HEK293 (cell line): Measurements from ENCODE around the gene MAGOH.
"Not testable (repeated sequence)": the region's sequence is repeated elsewhere in the genome, so short reads cannot be mapped to it uniquely, and the experiment has no call there.

ENCODE experiments used
- CTCF ChIA-PET: fragments of 350-600 bp; formaldehyde crosslinking; extraction: SDS; loops from one replicate; lab custom pipeline; 2021; ENCODE audit warnings: antibody characterized with exemption; lab: Yijun Ruan, JAX
- POLR2A ChIA-PET: fragments of 300-600 bp; formaldehyde crosslinking; extraction: SDS; loops from one replicate; lab custom pipeline; 2020; ENCODE audit warnings: antibody characterized with exemption, inconsistent platforms; lab: Yijun Ruan, JAX
- H3K27ac ChIP-seq: fragments of 200-500 bp; sonication (Bioruptor generic); 2 replicates; pipeline ENCODE4 v1.5.1; 2014; ENCODE audit warnings: low read depth, low read length, control low read depth, inconsistent platforms; ENCODE audit errors: extremely low read depth
- H3K36me3 ChIP-seq, 2 experiments: fragments of 200-500 bp in 1 of 2; sonication (Bioruptor generic) in 1 of 2; 1 replicate in 1 of 2; 2 replicates in 1 of 2; pipeline ENCODE4 v1.5.1; 2014 to 2017; ENCODE audit warnings: inconsistent platforms in 2 of 2, low read length in 2 of 2; ENCODE audit not compliant: control insufficient read depth in 2 of 2, insufficient read depth in 1 of 2
- H3K4me1 ChIP-seq: fragments of 200-500 bp; sonication (Bioruptor generic); 2 replicates; pipeline ENCODE4 v1.5.1; 2014; ENCODE audit warnings: mild to moderate bottlenecking, low read length, inconsistent platforms; ENCODE audit not compliant: control insufficient read depth, insufficient read depth
- H3K4me3 ChIP-seq: 2 replicates; pipeline ENCODE4 v1.5.1; 2011; ENCODE audit warnings: low read depth, mild to moderate bottlenecking, control low read depth, low read length, moderate library complexity
- H3K9me3 ChIP-seq: fragments of 200-500 bp; sonication (Bioruptor generic); 2 replicates; pipeline ENCODE4 v1.5.1; 2014; ENCODE audit warnings: low read depth, low read length, inconsistent platforms; ENCODE audit not compliant: control insufficient read depth, insufficient read depth
- BCL6B ChIP-seq: fragments of 450-650 bp; formaldehyde crosslinking; IDR thresholded peaks from 2 replicates; pipeline ENCODE4 v1.5.1; 2017; ENCODE audit warnings: missing biosample characterization, missing genetic modification characterization
- INSM2 ChIP-seq: fragments of 450-650 bp; formaldehyde crosslinking; IDR thresholded peaks from 2 replicates; pipeline ENCODE4 v1.5.1; 2016; ENCODE audit warnings: missing biosample characterization, missing genetic modification characterization
- KLF16 ChIP-seq: fragments of 450-650 bp; formaldehyde crosslinking; IDR thresholded peaks from 2 replicates; pipeline ENCODE4 v1.5.1; 2017; ENCODE audit warnings: missing biosample characterization, missing genetic modification characterization
- SETDB1 ChIP-seq: IDR thresholded peaks from one replicate; pipeline ENCODE4 v1.6.1; 2017; ENCODE audit warnings: mild to moderate bottlenecking, low read length, moderate library complexity, mixed read lengths; ENCODE audit not compliant: insufficient read length
- ZNF114 ChIP-seq: fragments of 450-650 bp; formaldehyde crosslinking; IDR thresholded peaks from 2 replicates; pipeline ENCODE4 v1.5.0; 2017; ENCODE audit warnings: missing biosample characterization, missing genetic modification characterization
- ZNF169 ChIP-seq: fragments of 450-650 bp; formaldehyde crosslinking; IDR thresholded peaks from 2 replicates; pipeline ENCODE4 v1.5.1; 2016; ENCODE audit warnings: missing biosample characterization, missing genetic modification characterization
- ZNF2 ChIP-seq: fragments of 450-650 bp; formaldehyde crosslinking; IDR thresholded peaks from 2 replicates; pipeline ENCODE4 v1.5.1; 2016; ENCODE audit warnings: missing biosample characterization, missing genetic modification characterization
- ZNF26 ChIP-seq: fragments of 450-650 bp; formaldehyde crosslinking; IDR thresholded peaks from 2 replicates; pipeline ENCODE4 v1.5.1; 2016; ENCODE audit warnings: missing biosample characterization, missing genetic modification characterization
- ZNF280D ChIP-seq: fragments of 450-650 bp; formaldehyde crosslinking; IDR thresholded peaks from 2 replicates; pipeline ENCODE4 v1.5.1; 2016; ENCODE audit warnings: missing biosample characterization, missing genetic modification characterization
- ZNF311 ChIP-seq: fragments of 450-650 bp; formaldehyde crosslinking; IDR thresholded peaks from 2 replicates; pipeline ENCODE4 v1.5.1; 2017; ENCODE audit warnings: missing biosample characterization, missing genetic modification characterization, borderline replicate concordance
- ZNF529 ChIP-seq: fragments of 450-650 bp; formaldehyde crosslinking; IDR thresholded peaks from 2 replicates; pipeline ENCODE4 v1.5.1; 2017; ENCODE audit warnings: missing genetic modification characterization, missing biosample characterization; ENCODE audit not compliant: insufficient replicate concordance
- ZNF555 ChIP-seq: fragments of 450-650 bp; formaldehyde crosslinking; conservative IDR thresholded peaks from 2 replicates; pipeline ENCODE4 v1.5.1; 2017; ENCODE audit warnings: missing biosample characterization, mild to moderate bottlenecking, missing genetic modification characterization, inconsistent platforms
- ZNF558 ChIP-seq: fragments of 450-650 bp; formaldehyde crosslinking; IDR thresholded peaks from 2 replicates; pipeline ENCODE4 v1.5.1; 2016; ENCODE audit warnings: missing biosample characterization, missing genetic modification characterization
- ZNF639 ChIP-seq: fragments of 450-650 bp; formaldehyde crosslinking; IDR thresholded peaks from 2 replicates; pipeline ENCODE4 v1.5.1; 2016; ENCODE audit warnings: missing biosample characterization, missing genetic modification characterization

MAGOH gene

GRCh38 chr1:53206735-53207379, 31.5 kb downstream of the MAGOH start:
- peaks cover 22 to 100% of the 10 kb centered on the region in 2 experiments for H3K36me3 ChIP-seq
- no peak overlapping the region for H3K27ac ChIP-seq
- no peak overlapping the region for H3K4me3 ChIP-seq
- no peaks in the 10 kb centered on the region for H3K9me3 ChIP-seq
- CTCF ChIA-PET, result no interaction called here
- POLR2A ChIA-PET, result no interaction called here
- no peaks in the 10 kb centered on the region for H3K4me1 ChIP-seq
- TF ChIP-seq BCL6B (tag by site-specific recombination), result no peak
- TF ChIP-seq KLF16 (tag by site-specific recombination), result no peak
- TF ChIP-seq ZNF555, result no peak
- no peak for TF ChIP-seq ZNF311 (tag by site-specific recombination)
- TF ChIP-seq ZNF114 (tag by site-specific recombination), result no peak
- TF ChIP-seq INSM2 (tag by site-specific recombination), result no peak

- H3K9me3 ChIP-seq, CTCF ChIA-PET, H3K4me3 ChIP-seq, H3K27ac ChIP-seq, H3K4me1 ChIP-seq, POLR2A ChIA-PET: not testable (repeated sequence)
- peaks cover 22 to 100% of the 10 kb centered on the region in 2 experiments for H3K36me3 ChIP-seq
- TF ChIP-seq SETDB1 (peak; percentile 94), ZNF26 (tag by site-specific recombination) (0 out of 2 replicates have a peak, but pooled peaks have one; percentile 32), ZNF280D (tag by site-specific recombination) (peak; percentile 56; the same call in 1 of the 2 replicates), ZNF558 (tag by site-specific recombination) (peak; percentile 58), ZNF2 (tag by site-specific recombination) (0 out of 2 replicates have a peak, but pooled peaks have one; percentile 22), ZNF529 (tag by site-specific recombination) (peak; percentile 32), ZNF639 (tag by site-specific recombination) (0 out of 2 replicates have a peak, but pooled peaks have one; percentile 31), ZNF169 (tag by site-specific recombination) (peak; percentile 72; the same call in 1 of the 2 replicates)
Observed at GRCh38 chr1:53206083-53206685, 32.1 kb downstream of the MAGOH start.
